Activated naive CD8-positive, alpha-beta T cell (primary cell): Measurements from ENCODE around the gene C16orf74.

ENCODE experiments used
- H3K27ac Mint-ChIP-seq: one replicate; pipeline ENCODE4 v1.8.0; 2021; ENCODE audit warnings: mixed read lengths
- H3K27me3 Mint-ChIP-seq: one replicate; pipeline ENCODE4 v1.8.0; 2021; ENCODE audit warnings: mixed read lengths
- H3K36me3 Mint-ChIP-seq: one replicate; pipeline ENCODE4 v1.8.0; 2021; ENCODE audit warnings: mixed read lengths
- H3K4me1 Mint-ChIP-seq: one replicate; pipeline ENCODE4 v1.8.0; 2021; ENCODE audit warnings: low read depth, mixed read lengths
- H3K4me3 Mint-ChIP-seq: one replicate; pipeline ENCODE4 v1.8.0; 2021; ENCODE audit warnings: mild to moderate bottlenecking, mixed read lengths
- H3K9me3 Mint-ChIP-seq: one replicate; pipeline ENCODE4 v1.8.0; 2021; ENCODE audit warnings: low read depth, mixed read lengths

The C16orf74 gene

DNA sequence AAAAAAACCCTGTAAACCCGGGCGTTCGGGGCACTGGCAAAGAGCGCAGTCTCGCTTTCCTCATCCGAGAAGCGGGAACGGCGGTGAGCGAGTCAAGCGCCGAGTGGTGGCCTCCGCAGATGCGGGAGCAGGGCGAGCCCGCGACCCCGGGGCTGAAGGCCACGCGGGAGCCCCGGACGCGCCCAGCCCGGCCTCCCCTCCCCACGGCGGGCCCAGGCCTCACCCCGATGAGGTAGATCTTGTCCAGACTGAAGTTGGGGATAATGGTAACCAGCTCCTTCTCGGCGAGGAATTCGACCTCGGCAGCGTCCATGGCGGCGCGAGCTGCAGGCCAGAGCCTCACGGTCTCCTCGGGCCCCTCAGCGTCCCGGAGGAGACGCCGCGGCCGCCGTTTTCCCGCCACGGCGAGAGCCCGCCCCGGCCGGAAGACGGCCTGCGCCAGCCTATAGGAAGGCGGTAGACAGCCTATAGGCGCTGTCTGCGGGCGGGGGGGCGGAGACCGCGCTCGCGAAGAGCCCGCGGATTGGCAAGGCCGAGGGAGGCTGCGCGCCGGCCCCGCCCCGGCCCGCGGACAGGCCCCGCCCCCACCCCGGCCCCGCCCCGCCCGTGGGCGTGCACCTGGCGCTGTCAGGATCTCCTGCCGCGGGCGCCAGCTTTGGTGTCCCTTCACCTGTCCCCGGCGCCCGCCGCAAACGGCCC lies 62.2 kb downstream of the C16orf74 start, which contains the start of gene GINS2:
Gene GINS2, minus strand, starts transcription at position 369 of the 699 bp plus-strand sequence. Its CDS starts 56 bp downstream, at position 313.
- Mint-ChIP-seq H3K9me3 (no peaks in the 10 kb centered on the region), H3K36me3 (peaks cover 5% of the 10 kb centered on the region), H3K4me1 (peaks cover 9% of the 10 kb centered on the region), H3K27me3 (peaks cover 7% of the 10 kb centered on the region), H3K4me3 (peak within 1 kb of the TSS; percentile 88), H3K27ac (peak within 1 kb of the TSS; percentile 61)

DNA sequence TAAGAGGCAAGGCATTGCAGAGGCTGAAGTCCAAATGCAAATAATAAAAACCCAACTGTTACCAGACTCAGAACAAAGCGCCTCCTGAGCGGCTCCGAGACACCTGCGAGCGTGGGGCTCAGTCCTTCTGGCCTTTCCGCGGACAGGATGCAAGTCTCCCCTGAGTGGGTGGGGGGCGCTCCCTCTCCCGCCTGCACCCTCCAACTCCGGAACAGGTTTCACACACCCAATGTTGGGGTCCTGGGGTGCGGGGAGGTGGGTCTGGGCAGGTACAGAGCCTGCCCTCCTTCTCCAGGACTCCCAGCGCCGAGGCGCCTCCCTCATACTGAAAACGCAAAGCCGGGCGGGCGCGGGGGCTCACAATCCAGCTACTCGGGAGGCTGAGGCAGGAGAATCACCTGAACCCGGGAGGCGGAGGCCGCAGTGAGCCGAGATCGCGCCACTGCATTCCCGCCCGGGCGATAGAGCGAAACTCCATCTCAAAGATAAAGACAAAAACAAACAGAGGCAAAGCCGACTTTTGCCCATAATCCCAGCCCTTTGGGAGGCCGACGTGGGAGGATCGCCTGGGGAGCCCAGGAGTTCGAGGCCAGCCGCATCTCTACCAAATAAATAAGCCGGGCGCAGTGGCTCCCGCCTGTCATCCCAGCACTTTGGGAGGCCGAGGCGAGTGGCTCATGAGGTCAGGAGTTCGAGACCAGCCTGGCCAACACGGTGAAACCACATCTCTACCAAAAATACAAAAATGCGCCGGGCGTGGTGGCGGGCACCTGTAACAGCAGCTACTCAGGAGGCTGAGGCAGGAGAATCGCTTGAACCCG lies 63.0 kb downstream of the C16orf74 start:
- Mint-ChIP-seq H3K4me3 (peak overlapping the region; percentile 88), H3K9me3 (no peaks in the 10 kb centered on the region), H3K27me3 (peaks cover 3% of the 10 kb centered on the region), H3K27ac (peak overlapping the region; percentile 58), H3K4me1 (peaks cover 9% of the 10 kb centered on the region), H3K36me3 (peaks cover 5% of the 10 kb centered on the region)

DNA sequence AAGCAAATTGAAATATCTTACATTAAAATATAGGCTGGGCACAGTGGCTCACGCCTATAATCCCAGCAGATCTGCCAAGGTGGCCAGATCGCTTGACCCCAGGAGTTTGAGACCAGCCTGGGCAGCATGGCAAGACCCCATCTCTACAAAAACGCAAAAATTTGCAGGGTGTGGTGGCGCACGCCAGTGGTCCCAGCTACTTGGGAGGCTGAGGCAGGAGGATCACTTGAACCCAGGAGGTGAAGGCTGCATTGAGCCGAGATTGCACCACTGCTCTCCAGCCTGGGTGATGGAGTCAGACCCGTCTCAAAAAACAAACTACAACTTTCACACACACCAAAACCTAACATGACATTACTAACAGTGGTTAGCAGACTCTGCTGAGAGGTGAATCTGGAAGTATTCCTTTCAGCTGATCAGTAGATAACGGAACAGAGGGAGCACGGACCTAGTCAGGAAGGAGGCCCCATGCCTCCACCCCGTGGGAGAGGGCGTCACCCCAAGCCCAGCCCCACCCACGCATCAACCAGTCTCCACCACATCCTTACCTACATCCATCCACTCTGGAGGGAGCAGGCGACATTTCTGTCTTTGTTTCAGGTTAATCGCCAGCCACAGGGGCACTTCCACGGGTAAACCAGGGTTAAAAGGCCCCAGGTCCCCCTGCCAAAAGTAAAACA lies 63.8 kb downstream of the C16orf74 start:
- Mint-ChIP-seq H3K27ac (no peak overlapping the region), H3K4me3 (peak overlapping the region; percentile 88), H3K9me3 (no peaks in the 10 kb centered on the region), H3K27me3 (peaks cover 3% of the 10 kb centered on the region), H3K36me3 (peaks cover 5% of the 10 kb centered on the region), H3K4me1 (peaks cover 9% of the 10 kb centered on the region)

DNA sequence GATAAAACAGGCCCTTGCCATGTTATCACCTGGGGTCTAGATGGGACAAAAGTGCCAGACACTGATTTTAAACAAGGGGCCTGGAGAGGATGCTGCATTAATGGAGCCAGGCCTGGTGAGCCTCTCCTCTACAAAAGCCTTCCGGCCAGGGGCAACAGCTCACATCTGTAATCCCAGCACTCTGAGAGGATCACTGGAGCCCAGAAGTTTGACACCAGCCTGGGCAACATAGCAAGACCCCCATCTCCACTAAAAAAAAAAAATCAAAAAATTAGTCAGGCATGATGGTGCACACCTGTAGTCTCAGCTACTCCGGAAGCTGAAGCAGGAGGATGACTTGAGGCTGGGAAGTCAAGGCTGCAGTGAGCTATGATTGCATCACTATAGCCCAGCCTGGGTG lies 65.6 kb downstream of the C16orf74 start:
- Mint-ChIP-seq H3K4me3 (no peak overlapping the region), H3K27ac (no peak overlapping the region), H3K27me3 (no peaks in the 10 kb centered on the region), H3K4me1 (peaks cover 13% of the 10 kb centered on the region), H3K36me3 (peaks cover 5% of the 10 kb centered on the region), H3K9me3 (no peaks in the 10 kb centered on the region)

DNA sequence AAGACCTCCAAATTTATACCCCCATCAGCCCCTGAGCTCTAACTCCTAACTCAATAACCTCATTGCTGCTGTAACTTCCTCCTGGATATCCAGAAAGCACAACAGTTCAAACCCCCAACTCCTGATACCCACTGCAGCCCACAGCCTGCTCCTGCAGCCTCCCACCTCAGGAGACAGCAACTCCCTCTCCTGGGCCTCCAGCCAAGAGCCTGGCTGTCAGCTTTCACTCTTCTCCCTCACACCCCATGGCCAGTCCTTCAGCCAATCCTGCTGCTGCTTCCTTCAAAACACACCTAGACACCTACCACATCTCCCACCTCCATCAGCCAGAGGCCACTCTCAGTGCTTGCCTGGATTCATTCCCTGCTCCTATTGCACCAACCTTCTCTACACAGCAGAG lies 67.5 kb downstream of the C16orf74 start:
- H3K27ac Mint-ChIP-seq, result no peak overlapping the region
- peaks cover 11% of the 10 kb centered on the region for H3K4me1 Mint-ChIP-seq
- H3K27me3 Mint-ChIP-seq, result no peaks in the 10 kb centered on the region
- peaks cover 5% of the 10 kb centered on the region for H3K36me3 Mint-ChIP-seq
- no peak overlapping the region for H3K4me3 Mint-ChIP-seq
- no peaks in the 10 kb centered on the region for H3K9me3 Mint-ChIP-seq

DNA sequence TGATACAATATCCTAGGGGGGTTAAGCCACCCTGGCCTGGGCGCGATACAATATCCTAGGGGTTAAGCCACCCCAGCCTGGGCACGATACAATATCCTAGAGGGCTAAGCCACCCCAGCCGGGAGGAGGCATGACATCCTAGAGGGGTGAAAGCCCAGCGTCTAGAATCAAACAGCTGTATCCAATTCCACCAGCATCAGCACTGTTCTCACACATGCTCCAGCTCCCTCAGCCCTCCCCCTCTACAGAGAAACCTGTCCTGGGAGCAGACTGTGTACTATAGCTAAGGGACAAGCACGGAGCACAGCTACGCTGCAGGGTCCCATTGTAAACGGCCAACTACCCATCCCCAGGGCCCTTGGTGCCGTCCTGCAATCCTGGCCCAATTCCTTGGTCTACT lies 68.4 kb downstream of the C16orf74 start:
- H3K27ac Mint-ChIP-seq, result no peak overlapping the region
- H3K4me1 Mint-ChIP-seq, result peaks cover 11% of the 10 kb centered on the region
- peaks cover 5% of the 10 kb centered on the region for H3K36me3 Mint-ChIP-seq
- no peaks in the 10 kb centered on the region for H3K27me3 Mint-ChIP-seq
- no peaks in the 10 kb centered on the region for H3K9me3 Mint-ChIP-seq
- H3K4me3 Mint-ChIP-seq, result no peak overlapping the region

DNA sequence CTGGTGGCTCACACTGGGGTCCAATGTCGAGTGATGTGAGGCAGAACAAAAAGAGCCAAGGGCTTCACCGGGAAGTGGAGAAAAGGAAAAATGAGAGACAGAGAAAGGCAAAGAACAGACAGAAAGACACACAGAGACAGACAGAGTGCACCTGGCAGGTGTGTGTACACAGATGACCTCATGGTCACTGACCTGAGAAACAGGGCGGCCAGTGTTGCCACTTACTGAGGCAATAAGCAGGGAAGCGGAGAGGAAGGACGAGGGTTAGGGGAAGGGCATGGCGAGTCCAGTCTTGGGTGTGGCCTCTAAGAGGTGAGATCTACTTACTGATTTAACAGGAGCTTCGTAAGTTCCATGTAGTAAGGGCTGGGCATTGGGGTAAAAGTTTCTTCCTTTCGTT lies 69.6 kb downstream of the C16orf74 start:
- no peak overlapping the region for H3K27ac Mint-ChIP-seq
- H3K4me1 Mint-ChIP-seq, result peaks cover 3% of the 10 kb centered on the region
- H3K9me3 Mint-ChIP-seq, result no peaks in the 10 kb centered on the region
- H3K4me3 Mint-ChIP-seq, result no peak overlapping the region
- H3K36me3 Mint-ChIP-seq, result no peaks in the 10 kb centered on the region
- H3K27me3 Mint-ChIP-seq, result no peaks in the 10 kb centered on the region

DNA sequence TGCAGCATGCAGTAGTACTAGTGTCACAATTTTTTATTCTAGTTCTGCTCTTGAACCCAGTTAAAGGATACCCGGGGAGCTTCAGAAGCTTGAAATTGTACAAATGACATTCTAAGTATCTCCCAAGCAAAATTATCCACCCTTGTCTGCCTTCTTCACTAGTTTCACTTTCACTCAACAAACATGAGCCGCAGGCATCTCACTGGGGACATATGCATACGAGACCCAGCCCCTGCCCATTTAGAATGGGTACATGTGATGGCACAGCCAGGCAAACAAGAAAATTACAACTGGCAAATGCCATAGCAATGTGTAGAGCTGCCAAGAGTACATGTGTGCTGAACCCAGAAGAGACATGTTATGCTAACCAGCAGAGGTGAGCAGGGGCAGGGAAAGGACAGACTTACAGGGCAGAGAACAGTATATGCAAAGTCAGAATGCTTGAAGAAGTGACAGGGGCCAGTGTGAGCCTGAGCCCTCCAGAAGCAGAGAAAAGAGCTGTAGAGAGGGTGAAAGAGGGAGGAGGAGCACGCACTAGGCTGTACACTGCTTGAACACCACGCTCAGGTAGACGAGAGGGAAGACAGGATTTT lies 70.4 kb downstream of the C16orf74 start:
- Mint-ChIP-seq H3K36me3 (no peaks in the 10 kb centered on the region), H3K4me1 (peaks cover 5% of the 10 kb centered on the region), H3K27ac (no peak overlapping the region), H3K9me3 (no peaks in the 10 kb centered on the region), H3K27me3 (no peaks in the 10 kb centered on the region), H3K4me3 (no peak overlapping the region)

DNA sequence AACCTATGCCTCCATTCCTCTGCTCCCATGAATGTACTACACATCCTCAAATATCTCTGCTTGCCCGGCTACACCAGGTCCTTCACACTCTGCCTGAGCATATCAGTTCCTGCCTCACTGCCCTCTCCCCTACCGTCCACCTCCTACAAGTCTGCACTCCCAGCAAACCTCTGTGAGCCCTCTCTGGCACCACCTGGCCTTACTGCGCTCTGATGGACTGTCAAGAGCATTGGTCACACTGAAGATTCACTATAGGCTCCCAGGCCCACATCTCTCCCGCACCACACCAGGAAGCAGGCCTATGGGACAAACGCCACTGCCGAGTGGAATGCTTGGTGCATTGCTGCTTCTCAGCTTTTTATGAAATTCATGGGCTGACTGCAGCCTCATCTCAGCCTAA lies 71.0 kb downstream of the C16orf74 start:
- H3K27me3 Mint-ChIP-seq, result no peaks in the 10 kb centered on the region
- H3K4me1 Mint-ChIP-seq, result peaks cover 5% of the 10 kb centered on the region
- no peaks in the 10 kb centered on the region for H3K36me3 Mint-ChIP-seq
- peak overlapping the region; percentile 55 for H3K27ac Mint-ChIP-seq
- H3K4me3 Mint-ChIP-seq, result no peak overlapping the region
- H3K9me3 Mint-ChIP-seq, result no peaks in the 10 kb centered on the region

DNA sequence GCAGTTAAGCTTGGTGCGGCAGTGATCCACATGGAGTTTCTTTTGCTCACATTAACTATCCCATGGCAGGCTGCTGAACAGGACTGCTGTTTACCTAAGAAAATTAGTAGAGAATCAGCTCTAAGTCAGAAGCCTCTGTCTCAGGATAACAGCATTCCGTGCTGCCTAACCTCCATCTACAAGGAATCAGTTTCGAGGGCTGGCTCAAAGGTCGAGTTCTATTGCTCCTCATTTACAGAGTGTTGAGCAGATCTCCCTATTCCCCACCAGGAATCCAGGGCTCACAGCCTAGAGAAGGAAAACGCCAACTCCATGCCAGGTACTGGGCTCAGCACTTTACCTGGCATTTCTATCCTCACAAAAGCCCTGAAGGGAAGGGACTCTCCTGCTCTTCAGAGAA lies 72.1 kb downstream of the C16orf74 start:
- H3K36me3 Mint-ChIP-seq, result no peaks in the 10 kb centered on the region
- no peaks in the 10 kb centered on the region for H3K9me3 Mint-ChIP-seq
- H3K4me3 Mint-ChIP-seq, result no peak overlapping the region
- H3K4me1 Mint-ChIP-seq, result peaks cover 5% of the 10 kb centered on the region
- H3K27me3 Mint-ChIP-seq, result no peaks in the 10 kb centered on the region
- no peak overlapping the region for H3K27ac Mint-ChIP-seq

DNA sequence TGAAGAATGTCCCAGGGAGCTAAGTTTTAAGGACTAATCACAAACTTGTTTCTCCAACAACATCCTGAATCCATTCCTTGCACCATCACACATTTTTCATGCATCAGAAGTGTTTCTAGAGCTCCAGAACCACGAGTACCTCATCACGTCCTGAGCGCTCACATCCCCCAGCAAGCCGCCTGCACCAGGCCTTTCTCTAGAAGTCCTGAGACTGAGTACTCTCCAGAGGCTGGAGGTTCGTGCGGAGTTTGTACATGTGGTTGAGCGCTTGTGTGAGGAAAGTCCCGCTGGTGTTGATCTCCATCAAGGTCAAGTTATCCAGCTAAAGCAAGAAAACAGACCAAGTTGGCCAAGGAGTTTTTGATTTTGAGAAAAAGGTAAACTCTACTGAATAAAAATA lies 72.9 kb downstream of the C16orf74 start:
- Mint-ChIP-seq H3K27ac (no peak overlapping the region), H3K36me3 (no peaks in the 10 kb centered on the region), H3K4me3 (no peak overlapping the region), H3K27me3 (no peaks in the 10 kb centered on the region), H3K4me1 (peaks cover 5% of the 10 kb centered on the region), H3K9me3 (no peaks in the 10 kb centered on the region)

DNA sequence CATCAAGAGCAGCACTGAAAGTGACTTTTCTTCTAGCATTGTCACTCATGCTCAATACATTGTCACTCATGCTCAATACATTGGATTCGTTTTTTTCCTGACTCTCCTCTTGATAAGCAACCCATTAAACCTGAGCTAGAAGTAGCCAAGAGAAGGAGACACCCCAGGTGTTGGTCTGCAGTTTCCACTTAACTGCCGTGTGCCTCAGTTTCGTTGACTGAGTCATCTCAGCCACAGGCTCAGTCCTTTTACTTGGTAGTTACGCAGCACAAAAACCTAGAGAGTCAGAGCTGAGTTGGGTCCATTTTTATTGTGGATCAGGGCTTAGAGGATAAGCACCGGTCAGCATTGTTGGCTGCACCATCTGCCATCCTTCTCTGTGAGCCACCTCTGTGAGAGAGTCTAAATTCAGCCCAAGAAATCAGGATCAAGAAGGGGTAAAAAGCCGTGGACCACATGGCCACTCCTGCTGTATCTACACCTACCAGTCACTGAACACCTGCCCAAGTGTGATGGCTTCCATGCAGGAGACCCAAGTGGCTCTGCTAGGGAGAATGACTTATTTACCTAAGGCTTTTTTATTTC lies 73.4 kb downstream of the C16orf74 start:
- H3K4me1 Mint-ChIP-seq, result peaks cover 5% of the 10 kb centered on the region
- H3K36me3 Mint-ChIP-seq, result no peaks in the 10 kb centered on the region
- H3K4me3 Mint-ChIP-seq, result no peak overlapping the region
- no peaks in the 10 kb centered on the region for H3K27me3 Mint-ChIP-seq
- H3K9me3 Mint-ChIP-seq, result no peaks in the 10 kb centered on the region
- peak overlapping the region; percentile 34 for H3K27ac Mint-ChIP-seq

DNA sequence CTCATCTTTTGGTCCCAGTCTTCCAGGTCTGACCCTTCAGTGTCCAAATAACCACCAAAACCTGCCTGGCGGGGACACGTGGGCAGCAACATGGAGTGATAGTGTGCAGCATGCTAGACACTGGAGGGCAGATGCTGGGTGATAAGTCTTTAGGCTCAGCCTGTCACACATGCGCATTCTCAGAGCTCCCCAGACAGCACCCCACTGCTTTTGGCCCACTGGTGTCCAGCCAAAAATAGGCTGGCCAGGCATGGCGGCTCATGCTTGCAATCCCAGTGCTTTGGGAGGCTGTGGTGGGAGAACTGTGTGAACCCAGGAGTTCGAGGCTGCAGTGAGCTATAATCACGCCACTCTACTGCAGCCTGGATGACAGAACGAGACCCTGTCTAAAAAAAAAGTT lies 74.4 kb downstream of the C16orf74 start:
- H3K27ac Mint-ChIP-seq, result no peak overlapping the region
- no peaks in the 10 kb centered on the region for H3K36me3 Mint-ChIP-seq
- no peaks in the 10 kb centered on the region for H3K27me3 Mint-ChIP-seq
- no peak overlapping the region for H3K4me3 Mint-ChIP-seq
- no peaks in the 10 kb centered on the region for H3K9me3 Mint-ChIP-seq
- H3K4me1 Mint-ChIP-seq, result peaks cover 5% of the 10 kb centered on the region

DNA sequence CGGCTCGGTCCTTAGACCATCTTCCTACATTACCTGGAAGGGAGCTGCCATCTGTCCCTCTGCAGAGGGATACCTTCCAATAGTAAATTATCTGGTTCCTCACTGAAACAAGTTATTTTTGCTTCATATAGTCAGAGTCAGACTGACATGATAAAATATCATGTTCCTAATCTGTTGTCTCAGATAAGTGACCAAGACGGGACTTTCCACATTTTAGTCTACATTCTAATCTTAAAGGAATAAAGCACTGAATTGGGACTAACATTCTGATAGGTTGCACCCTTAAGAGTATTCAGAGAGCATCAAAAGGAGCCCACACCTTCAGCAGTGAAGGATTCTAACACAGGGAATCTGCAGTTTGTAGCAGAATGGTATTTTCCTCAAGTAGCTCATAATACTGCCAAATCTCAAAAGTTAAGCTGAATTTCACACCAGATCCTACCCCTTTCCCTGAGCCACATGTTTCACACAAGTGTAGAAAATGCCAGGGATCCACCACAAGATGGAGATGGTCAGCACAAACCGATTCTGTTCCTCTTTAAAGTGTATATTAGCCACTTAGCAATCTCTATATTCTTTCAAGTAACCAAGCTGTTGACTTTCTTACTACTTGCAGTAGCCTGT lies 75.5 kb downstream of the C16orf74 start:
- Mint-ChIP-seq H3K27me3 (no peaks in the 10 kb centered on the region), H3K27ac (peak overlapping the region; percentile 10), H3K9me3 (no peaks in the 10 kb centered on the region), H3K36me3 (no peaks in the 10 kb centered on the region), H3K4me1 (peaks cover 3% of the 10 kb centered on the region), H3K4me3 (no peak overlapping the region)
